Measurements from ENCODE around the gene DENND6A.
A peak's percentile ranks its signal among the peaks of the same experiment; 100 is the strongest.

DENND6A gene

GRCh38 chr3:57692396-57693147, at the start of gene DENND6A:
Gene DENND6A (minus strand): TSS chr3:57693077. CDS start chr3:57693018, 59 bp downstream.
- ATAC-seq (ENCODE audit: low read depth) (peak; percentile 92), DNase-seq (ENCODE audit: low spot score in 2 of 2) (peak; percentile 89 to 92)
- H3K4me3 Mint-ChIP-seq = peak within 1 kb of the TSS; percentile 90
- peak within 1 kb of the TSS; percentile 85 for H3K27ac Mint-ChIP-seq
- H3K27me3 Mint-ChIP-seq = no peaks in the 10 kb centered on the region
- peaks cover 4% of the 10 kb centered on the region for H3K36me3 Mint-ChIP-seq
- H3K4me1 Mint-ChIP-seq = peaks cover 12% of the 10 kb centered on the region
- no peaks in the 10 kb centered on the region for H3K9me3 Mint-ChIP-seq

GRCh38 chr3:57740027-57740426, 47.1 kb upstream of the DENND6A start:
- H3K4me3 Mint-ChIP-seq = no peak overlapping the region
- no peak overlapping the region for H3K27ac Mint-ChIP-seq
- no peak for DNase-seq (ENCODE audit: low spot score in 2 of 2)
- no peaks in the 10 kb centered on the region for H3K36me3 Mint-ChIP-seq
- no peaks in the 10 kb centered on the region for H3K4me1 Mint-ChIP-seq
- ATAC-seq (ENCODE audit: low read depth) = no peak
- H3K9me3 Mint-ChIP-seq = no peaks in the 10 kb centered on the region
- no peaks in the 10 kb centered on the region for H3K27me3 Mint-ChIP-seq

GRCh38 chr3:57738391-57738790, 45.5 kb upstream of the DENND6A start:
- no peaks in the 10 kb centered on the region for H3K4me1 Mint-ChIP-seq

GRCh38 chr3:57737840-57738239, 45.0 kb upstream of the DENND6A start:
- H3K36me3 Mint-ChIP-seq = no peaks in the 10 kb centered on the region
- no peak overlapping the region for H3K27ac Mint-ChIP-seq
- H3K27me3 Mint-ChIP-seq = no peaks in the 10 kb centered on the region
- no peak for DNase-seq (ENCODE audit: low spot score in 2 of 2)
- H3K4me1 Mint-ChIP-seq = no peaks in the 10 kb centered on the region
- ATAC-seq (ENCODE audit: low read depth) = no peak
- no peak overlapping the region for H3K4me3 Mint-ChIP-seq
- H3K9me3 Mint-ChIP-seq = no peaks in the 10 kb centered on the region

More at GRCh38 chr3:57738391-57738790, 45.5 kb upstream of the DENND6A start:
- Mint-ChIP-seq H3K9me3 (no peaks in the 10 kb centered on the region), H3K36me3 (no peaks in the 10 kb centered on the region), H3K27me3 (no peaks in the 10 kb centered on the region), H3K27ac (no peak overlapping the region), H3K4me3 (no peak overlapping the region)
- DNase-seq (ENCODE audit: low spot score in 2 of 2) = no peak
- no peak for ATAC-seq (ENCODE audit: low read depth)

GRCh38 chr3:57735405-57735804, 42.5 kb upstream of the DENND6A start:
- DNase-seq (ENCODE audit: low spot score in 2 of 2) (no peak), ATAC-seq (ENCODE audit: low read depth) (no peak)
- H3K4me1 Mint-ChIP-seq = no peaks in the 10 kb centered on the region
- no peaks in the 10 kb centered on the region for H3K27me3 Mint-ChIP-seq
- no peaks in the 10 kb centered on the region for H3K36me3 Mint-ChIP-seq
- H3K4me3 Mint-ChIP-seq = no peak overlapping the region
- no peak overlapping the region for H3K27ac Mint-ChIP-seq
- no peaks in the 10 kb centered on the region for H3K9me3 Mint-ChIP-seq

- no peaks in the 10 kb centered on the region for H3K4me1 Mint-ChIP-seq
- no peak overlapping the region for H3K4me3 Mint-ChIP-seq
- DNase-seq (ENCODE audit: low spot score in 2 of 2) (no peak), ATAC-seq (ENCODE audit: low read depth) (no peak)
- no peak overlapping the region for H3K27ac Mint-ChIP-seq
- no peaks in the 10 kb centered on the region for H3K36me3 Mint-ChIP-seq
- H3K9me3 Mint-ChIP-seq = no peaks in the 10 kb centered on the region
- no peaks in the 10 kb centered on the region for H3K27me3 Mint-ChIP-seq
Observed at GRCh38 chr3:57733790-57734189, 40.9 kb upstream of the DENND6A start.

GRCh38 chr3:57731311-57731710, 38.4 kb upstream of the DENND6A start:
- no peaks in the 10 kb centered on the region for H3K27me3 Mint-ChIP-seq
- H3K9me3 Mint-ChIP-seq = no peaks in the 10 kb centered on the region
- no peaks in the 10 kb centered on the region for H3K4me1 Mint-ChIP-seq
- no peak for DNase-seq (ENCODE audit: low spot score in 2 of 2)
- H3K36me3 Mint-ChIP-seq = no peaks in the 10 kb centered on the region
- H3K4me3 Mint-ChIP-seq = no peak overlapping the region
- ATAC-seq (ENCODE audit: low read depth) = no peak
- no peak overlapping the region for H3K27ac Mint-ChIP-seq

GRCh38 chr3:57730682-57731081, 37.8 kb upstream of the DENND6A start:
- Mint-ChIP-seq H3K9me3 (no peaks in the 10 kb centered on the region), H3K36me3 (no peaks in the 10 kb centered on the region), H3K27ac (no peak overlapping the region), H3K4me3 (no peak overlapping the region), H3K27me3 (no peaks in the 10 kb centered on the region), H3K4me1 (no peaks in the 10 kb centered on the region)
- ATAC-seq (ENCODE audit: low read depth) (no peak), DNase-seq (ENCODE audit: low spot score in 2 of 2) (no peak)

GRCh38 chr3:57729334-57730045, 36.6 kb upstream of the DENND6A start:
- Mint-ChIP-seq H3K4me1 (no peaks in the 10 kb centered on the region), H3K27ac (no peak overlapping the region), H3K9me3 (no peaks in the 10 kb centered on the region), H3K4me3 (no peak overlapping the region), H3K36me3 (no peaks in the 10 kb centered on the region), H3K27me3 (no peaks in the 10 kb centered on the region)
- DNase-seq (ENCODE audit: low spot score in 2 of 2) = no peak
- ATAC-seq (ENCODE audit: low read depth) = no peak

GRCh38 chr3:57727106-57727505, 34.2 kb upstream of the DENND6A start:
- no peak overlapping the region for H3K4me3 Mint-ChIP-seq
- no peaks in the 10 kb centered on the region for H3K9me3 Mint-ChIP-seq
- H3K27me3 Mint-ChIP-seq = peaks cover under 1% of the 10 kb centered on the region
- DNase-seq (ENCODE audit: low spot score in 2 of 2) (no peak), ATAC-seq (ENCODE audit: low read depth) (no peak)
- no peak overlapping the region for H3K27ac Mint-ChIP-seq
- no peaks in the 10 kb centered on the region for H3K4me1 Mint-ChIP-seq
- no peaks in the 10 kb centered on the region for H3K36me3 Mint-ChIP-seq

- Mint-ChIP-seq H3K4me1 (no peaks in the 10 kb centered on the region), H3K36me3 (no peaks in the 10 kb centered on the region), H3K27ac (no peak overlapping the region), H3K27me3 (peaks cover 3% of the 10 kb centered on the region), H3K4me3 (no peak overlapping the region), H3K9me3 (no peaks in the 10 kb centered on the region)
- no peak for ATAC-seq (ENCODE audit: low read depth)
- no peak for DNase-seq (ENCODE audit: low spot score in 2 of 2)
Observed at GRCh38 chr3:57726397-57726796, 33.5 kb upstream of the DENND6A start.

GRCh38 chr3:57718118-57718517, 25.2 kb upstream of the DENND6A start:
- Mint-ChIP-seq H3K9me3 (no peaks in the 10 kb centered on the region), H3K27ac (no peak overlapping the region), H3K4me3 (no peak overlapping the region), H3K36me3 (no peaks in the 10 kb centered on the region), H3K4me1 (no peaks in the 10 kb centered on the region), H3K27me3 (peaks cover 4% of the 10 kb centered on the region)
- no peak for ATAC-seq (ENCODE audit: low read depth)
- DNase-seq (ENCODE audit: low spot score in 2 of 2) = no peak

GRCh38 chr3:57717205-57717868, 24.5 kb upstream of the DENND6A start:
- Mint-ChIP-seq H3K4me3 (no peak overlapping the region), H3K4me1 (no peaks in the 10 kb centered on the region), H3K27ac (no peak overlapping the region), H3K27me3 (peaks cover 4% of the 10 kb centered on the region), H3K36me3 (no peaks in the 10 kb centered on the region), H3K9me3 (no peaks in the 10 kb centered on the region)
- DNase-seq (ENCODE audit: low spot score in 2 of 2) (no peak), ATAC-seq (ENCODE audit: low read depth) (no peak)

GRCh38 chr3:57715686-57716085, 22.8 kb upstream of the DENND6A start:
- Mint-ChIP-seq H3K27me3 (peaks cover 2% of the 10 kb centered on the region), H3K4me3 (no peak overlapping the region), H3K27ac (no peak overlapping the region), H3K4me1 (no peaks in the 10 kb centered on the region), H3K9me3 (peaks cover under 1% of the 10 kb centered on the region), H3K36me3 (no peaks in the 10 kb centered on the region)
- DNase-seq (ENCODE audit: low spot score in 2 of 2) (no peak), ATAC-seq (ENCODE audit: low read depth) (no peak)

Measured in memory B cell (primary cell).